Measurements from ENCODE around the gene NYAP1. TPM values are rescaled to one million over a fixed set of nuclear protein-coding genes. Genes with fewer than 3 reads are reported as not detected.

Gene NYAP1
- total RNA-seq, 2 donors from 2014 or later = 7.9 to 9.3 TPM

GRCh38 chr7:100488333-100489095 lies 4.8 kb downstream of the NYAP1 start:
- H3K4me3 Mint-ChIP-seq = no peak overlapping the region
- Histone ChIP-seq H3K4me1 (ENCODE audit: control insufficient read depth, insufficient read depth, low read length) (peaks cover 4% of the 10 kb centered on the region), H3K36me3 (ENCODE audit: control insufficient read depth, insufficient read depth, low read length) (peaks cover 4% of the 10 kb centered on the region), H3K27ac (ENCODE audit: low read depth, low read length) (no peak overlapping the region), H3K27me3 (ENCODE audit: control insufficient read depth, insufficient read depth, low read length, poor library complexity, severe bottlenecking) (no peaks in the 10 kb centered on the region), H3K9me3 (ENCODE audit: control insufficient read depth, low read length) (no peaks in the 10 kb centered on the region), H3K4me3 (ENCODE audit: low read length) (no peak overlapping the region), H3K9ac (ENCODE audit: extremely low read depth, low read length, poor library complexity, severe bottlenecking) (no peak overlapping the region)
- no peak overlapping the region for H3K27ac Mint-ChIP-seq
- H3K9me3 Mint-ChIP-seq = no peaks in the 10 kb centered on the region
- no peak for DNase-seq
- 94 to 96% methylated on average over 13 to 44 of the region's 44 CpGs for WGBS, 2 experiments (ENCODE audit: insufficient coverage in 1 of 2, insufficient read length in 1 of 2)
- no peak for TF ChIP-seq CTCF (conservative IDR thresholded peaks at IDR 0.05)
- H3K36me3 Mint-ChIP-seq (ENCODE audit: low read depth) = peaks cover 20% of the 10 kb centered on the region
- peaks cover 14% of the 10 kb centered on the region for H3K4me1 Mint-ChIP-seq
- peaks cover 17% of the 10 kb centered on the region for H3K27me3 Mint-ChIP-seq (ENCODE audit: insufficient read depth)

DNA sequence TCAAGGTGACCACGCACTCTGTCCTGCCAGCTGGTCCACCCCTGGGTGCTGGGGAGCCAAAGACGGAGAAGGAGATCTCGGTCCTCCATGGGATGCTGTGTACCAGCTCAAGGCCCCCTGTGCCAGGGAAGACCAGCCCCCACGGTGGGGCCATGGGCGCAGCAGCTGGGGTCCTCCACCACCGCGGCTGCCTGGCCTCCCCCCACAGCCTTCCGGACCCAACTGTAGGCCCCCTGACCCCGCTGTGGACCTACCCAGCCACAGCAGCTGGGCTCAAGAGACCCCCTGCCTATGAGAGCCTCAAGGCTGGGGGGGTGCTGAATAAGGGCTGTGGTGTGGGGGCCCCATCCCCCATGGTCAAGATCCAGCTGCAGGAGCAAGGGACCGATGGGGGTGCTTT lies 5.4 kb downstream of the NYAP1 start:
- Histone ChIP-seq H3K27ac (ENCODE audit: low read depth, low read length) (peak overlapping the region; percentile 32), H3K4me1 (ENCODE audit: control insufficient read depth, insufficient read depth, low read length) (peaks cover 4% of the 10 kb centered on the region), H3K27me3 (ENCODE audit: control insufficient read depth, insufficient read depth, low read length, poor library complexity, severe bottlenecking) (no peaks in the 10 kb centered on the region), H3K36me3 (ENCODE audit: control insufficient read depth, insufficient read depth, low read length) (peaks cover 4% of the 10 kb centered on the region), H3K4me3 (ENCODE audit: low read length) (no peak overlapping the region), H3K9me3 (ENCODE audit: control insufficient read depth, low read length) (no peaks in the 10 kb centered on the region), H3K9ac (ENCODE audit: extremely low read depth, low read length, poor library complexity, severe bottlenecking) (no peak overlapping the region)
- Mint-ChIP-seq H3K4me1 (peaks cover 17% of the 10 kb centered on the region), H3K9me3 (no peaks in the 10 kb centered on the region), H3K27ac (no peak overlapping the region), H3K27me3 (ENCODE audit: insufficient read depth) (peaks cover 19% of the 10 kb centered on the region), H3K4me3 (no peak overlapping the region), H3K36me3 (ENCODE audit: low read depth) (peaks cover 20% of the 10 kb centered on the region)
- 92% methylated on average over 7 to 10 of the region's 10 CpGs for WGBS, 2 experiments (ENCODE audit: insufficient coverage in 1 of 2, insufficient read length in 1 of 2)
- no peak for DNase-seq
- TF ChIP-seq CTCF (conservative IDR thresholded peaks at IDR 0.05) = no peak

DNA sequence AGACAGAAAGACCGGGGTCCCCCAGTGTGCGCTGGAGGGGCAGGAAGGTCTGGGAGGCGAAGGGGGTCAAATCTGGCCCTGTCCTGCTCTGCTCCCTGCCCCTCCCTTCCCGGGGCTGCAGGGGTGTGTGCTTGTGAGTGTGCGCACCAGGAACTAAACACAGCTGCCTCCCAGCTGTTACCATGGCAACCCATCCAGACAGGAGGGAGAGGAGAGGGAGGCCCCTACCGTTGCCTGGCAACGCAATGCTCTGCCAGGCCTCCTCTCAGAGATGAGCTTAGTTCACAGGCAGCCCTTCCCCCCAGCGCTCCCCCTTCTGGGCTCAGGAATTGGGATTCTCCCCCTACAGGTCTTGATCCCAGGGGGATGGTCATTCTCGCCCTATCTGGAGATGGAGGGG lies 6.1 kb downstream of the NYAP1 start:
- no peak for TF ChIP-seq CTCF (conservative IDR thresholded peaks at IDR 0.05)
- no peaks in the 10 kb centered on the region for H3K27me3 ChIP-seq (ENCODE audit: control insufficient read depth, insufficient read depth, low read length, poor library complexity, severe bottlenecking)
- peaks cover 4% of the 10 kb centered on the region for H3K4me1 ChIP-seq (ENCODE audit: control insufficient read depth, insufficient read depth, low read length)
- H3K9ac ChIP-seq (ENCODE audit: extremely low read depth, low read length, poor library complexity, severe bottlenecking) = no peak overlapping the region
- peak; percentile 89 for DNase-seq
- peaks cover 4% of the 10 kb centered on the region for H3K36me3 ChIP-seq (ENCODE audit: control insufficient read depth, insufficient read depth, low read length)
- peaks cover 12% of the 10 kb centered on the region for H3K4me1 Mint-ChIP-seq
- no peak overlapping the region for H3K4me3 Mint-ChIP-seq
- H3K27ac Mint-ChIP-seq = no peak overlapping the region
- H3K4me3 ChIP-seq (ENCODE audit: low read length) = no peak overlapping the region
- H3K36me3 Mint-ChIP-seq (ENCODE audit: low read depth) = peaks cover 21% of the 10 kb centered on the region
- H3K9me3 Mint-ChIP-seq = no peaks in the 10 kb centered on the region
- H3K27ac ChIP-seq (ENCODE audit: low read depth, low read length) = peak overlapping the region; percentile 75
- no peaks in the 10 kb centered on the region for H3K9me3 ChIP-seq (ENCODE audit: control insufficient read depth, low read length)
- H3K27me3 Mint-ChIP-seq (ENCODE audit: insufficient read depth) = peaks cover 19% of the 10 kb centered on the region
- WGBS, 2 experiments (ENCODE audit: insufficient coverage in 1 of 2, insufficient read length in 1 of 2) = 62% methylated on average over 9 of the region's 9 CpGs; no CpG with 5 or more reads in 1 of the 2 experiments
